ENCODE measurements around the gene PRRC2A.

PRRC2A gene

GRCh38 chr6:31634131-31634530 lies 13.6 kb downstream of the PRRC2A start:
- peaks cover 1 to 29% (median 13%) of the 10 kb centered on the region in 5 donors for H3K4me1 ChIP-seq (ENCODE audit: control insufficient read depth in 5 of 5, insufficient read depth in 5 of 5, low read length in 5 of 5)
- H3K9ac ChIP-seq (ENCODE audit: low read length in 5 of 5), result peak overlapping the region in 1 of 5 donors; percentile 44
- no peaks in the 10 kb centered on the region for H3K9me3 ChIP-seq (ENCODE audit: control insufficient read depth in 5 of 5, low read length in 5 of 5)
- no peak overlapping the region for H3K4me3 ChIP-seq (ENCODE audit: low read depth in 1 of 5, low read length in 5 of 5)
- peaks cover 7 to 97% (median 95%) of the 10 kb centered on the region in 5 donors for H3K36me3 ChIP-seq (ENCODE audit: control insufficient read depth in 5 of 5, insufficient read depth in 5 of 5, low read length in 5 of 5)
- no peak overlapping the region for H3K27ac ChIP-seq (ENCODE audit: low read depth, low read length)
- H3K27me3 ChIP-seq (ENCODE audit: control insufficient read depth in 5 of 5, insufficient read depth in 4 of 5, low read length in 5 of 5), result no peaks in the 10 kb centered on the region

DNA sequence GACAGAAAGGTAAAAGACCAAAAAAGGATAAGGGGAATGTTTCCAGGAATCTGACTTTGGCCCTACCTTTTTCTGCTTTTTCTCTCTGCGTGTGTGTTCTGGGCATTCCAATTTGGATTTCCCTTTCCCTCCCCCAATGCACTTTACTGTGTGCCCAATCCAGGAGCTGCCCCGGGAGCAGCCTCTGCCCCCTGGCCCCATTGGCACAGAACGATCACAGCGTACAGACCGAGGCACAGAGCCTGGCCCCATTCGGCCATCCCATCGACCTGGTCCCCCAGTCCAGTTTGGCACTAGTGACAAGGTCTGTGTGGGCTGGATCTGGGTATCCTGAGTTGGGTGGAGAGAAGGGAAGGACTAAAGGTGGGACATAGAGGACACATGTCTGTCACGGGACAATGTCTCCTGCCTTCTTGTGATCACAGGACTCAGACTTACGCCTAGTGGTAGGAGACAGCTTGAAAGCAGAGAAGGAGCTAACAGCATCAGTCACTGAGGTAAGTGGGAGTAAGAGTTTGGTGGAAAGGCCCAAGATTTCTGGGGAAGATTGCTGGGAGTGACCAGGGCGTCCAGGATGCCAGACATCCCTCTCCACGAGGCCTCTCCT lies 14.6 kb downstream of the PRRC2A start:
- peaks cover 1 to 29% (median 13%) of the 10 kb centered on the region in 5 donors for H3K4me1 ChIP-seq (ENCODE audit: control insufficient read depth in 5 of 5, insufficient read depth in 5 of 5, low read length in 5 of 5)
- no peak overlapping the region for H3K4me3 ChIP-seq (ENCODE audit: low read depth in 1 of 5, low read length in 5 of 5)
- no peaks in the 10 kb centered on the region for H3K27me3 ChIP-seq (ENCODE audit: control insufficient read depth in 5 of 5, insufficient read depth in 4 of 5, low read length in 5 of 5)
- no peaks in the 10 kb centered on the region for H3K9me3 ChIP-seq (ENCODE audit: control insufficient read depth in 5 of 5, low read length in 5 of 5)
- no peak overlapping the region for H3K9ac ChIP-seq (ENCODE audit: low read length in 5 of 5)
- peaks cover 9 to 97% (median 94%) of the 10 kb centered on the region in 5 donors for H3K36me3 ChIP-seq (ENCODE audit: control insufficient read depth in 5 of 5, insufficient read depth in 5 of 5, low read length in 5 of 5)
- no peak overlapping the region for H3K27ac ChIP-seq (ENCODE audit: low read depth, low read length)

- no peak overlapping the region for H3K9ac ChIP-seq (ENCODE audit: low read length in 5 of 5)
- no peaks in the 10 kb centered on the region for H3K9me3 ChIP-seq (ENCODE audit: control insufficient read depth in 5 of 5, low read length in 5 of 5)
- H3K27me3 ChIP-seq (ENCODE audit: control insufficient read depth in 5 of 5, insufficient read depth in 4 of 5, low read length in 5 of 5), result no peaks in the 10 kb centered on the region
- peaks cover 9 to 97% (median 94%) of the 10 kb centered on the region in 5 donors for H3K36me3 ChIP-seq (ENCODE audit: control insufficient read depth in 5 of 5, insufficient read depth in 5 of 5, low read length in 5 of 5)
- no peak overlapping the region for H3K27ac ChIP-seq (ENCODE audit: low read depth, low read length)
- H3K4me3 ChIP-seq (ENCODE audit: low read depth in 1 of 5, low read length in 5 of 5), result no peak overlapping the region
- peaks cover 1 to 29% (median 13%) of the 10 kb centered on the region in 5 donors for H3K4me1 ChIP-seq (ENCODE audit: control insufficient read depth in 5 of 5, insufficient read depth in 5 of 5, low read length in 5 of 5)
These were observed 16.4 kb downstream of the PRRC2A start for GRCh38 chr6:31636698-31637596.

GRCh38 chr6:31639043-31639442 lies 18.5 kb downstream of the PRRC2A start:
- no peaks in the 10 kb centered on the region for H3K27me3 ChIP-seq (ENCODE audit: control insufficient read depth in 5 of 5, insufficient read depth in 4 of 5, low read length in 5 of 5)
- peaks cover 12 to 95% (median 92%) of the 10 kb centered on the region in 5 donors for H3K36me3 ChIP-seq (ENCODE audit: control insufficient read depth in 5 of 5, insufficient read depth in 5 of 5, low read length in 5 of 5)
- H3K4me3 ChIP-seq (ENCODE audit: low read depth in 1 of 5, low read length in 5 of 5), result no peak overlapping the region
- H3K9ac ChIP-seq (ENCODE audit: low read length in 5 of 5), result no peak overlapping the region
- H3K27ac ChIP-seq (ENCODE audit: low read depth, low read length), result no peak overlapping the region
- H3K4me1 ChIP-seq (ENCODE audit: control insufficient read depth in 5 of 5, insufficient read depth in 5 of 5, low read length in 5 of 5), result peaks cover 1 to 15% (median 12%) of the 10 kb centered on the region in 5 donors
- H3K9me3 ChIP-seq (ENCODE audit: control insufficient read depth in 5 of 5, low read length in 5 of 5), result no peaks in the 10 kb centered on the region

- Histone ChIP-seq H3K4me3 (ENCODE audit: low read depth in 1 of 5, low read length in 5 of 5) (no peak overlapping the region), H3K4me1 (ENCODE audit: control insufficient read depth in 5 of 5, insufficient read depth in 5 of 5, low read length in 5 of 5) (peaks cover 1 to 11% (median 8%) of the 10 kb centered on the region in 5 donors), H3K9ac (ENCODE audit: low read length in 5 of 5) (no peak overlapping the region), H3K9me3 (ENCODE audit: control insufficient read depth in 5 of 5, low read length in 5 of 5) (no peaks in the 10 kb centered on the region), H3K36me3 (ENCODE audit: control insufficient read depth in 5 of 5, insufficient read depth in 5 of 5, low read length in 5 of 5) (peaks cover 12 to 95% (median 92%) of the 10 kb centered on the region in 5 donors), H3K27ac (ENCODE audit: low read depth, low read length) (no peak overlapping the region), H3K27me3 (ENCODE audit: control insufficient read depth in 5 of 5, insufficient read depth in 4 of 5, low read length in 5 of 5) (no peaks in the 10 kb centered on the region)
These were observed 18.9 kb downstream of the PRRC2A start for GRCh38 chr6:31639449-31639861.

GRCh38 chr6:31640612-31641011 lies 20.1 kb downstream of the PRRC2A start:
- Histone ChIP-seq H3K9me3 (ENCODE audit: control insufficient read depth in 5 of 5, low read length in 5 of 5) (no peaks in the 10 kb centered on the region), H3K9ac (ENCODE audit: low read length in 5 of 5) (no peak overlapping the region), H3K27me3 (ENCODE audit: control insufficient read depth in 5 of 5, insufficient read depth in 4 of 5, low read length in 5 of 5) (no peaks in the 10 kb centered on the region), H3K36me3 (ENCODE audit: control insufficient read depth in 5 of 5, insufficient read depth in 5 of 5, low read length in 5 of 5) (peaks cover 14 to 95% (median 92%) of the 10 kb centered on the region in 5 donors), H3K27ac (ENCODE audit: low read depth, low read length) (no peak overlapping the region), H3K4me1 (ENCODE audit: control insufficient read depth in 5 of 5, insufficient read depth in 5 of 5, low read length in 5 of 5) (no peaks in the 10 kb centered on the region), H3K4me3 (ENCODE audit: low read depth in 1 of 5, low read length in 5 of 5) (no peak overlapping the region)

DNA sequence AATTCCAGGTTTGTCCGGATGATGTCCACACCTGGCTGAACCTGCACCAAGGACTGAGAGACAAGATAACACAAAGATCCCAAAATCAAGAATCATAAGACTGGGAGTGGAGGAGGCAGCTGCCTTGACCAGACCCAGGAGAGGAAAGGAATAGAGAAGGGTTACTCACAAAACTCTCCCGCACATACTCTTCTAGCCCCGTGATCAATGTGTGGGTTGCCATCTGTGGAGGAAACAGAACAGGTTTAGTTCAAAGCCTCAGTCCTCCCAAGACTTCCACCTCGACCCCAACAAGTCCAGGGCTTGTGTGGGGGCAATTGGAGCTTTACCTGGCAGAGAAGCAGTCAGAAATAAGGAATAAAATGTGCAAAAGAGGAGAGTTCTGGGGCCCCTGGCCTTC lies 20.9 kb downstream of the PRRC2A start:
- Histone ChIP-seq H3K4me1 (ENCODE audit: control insufficient read depth in 5 of 5, insufficient read depth in 5 of 5, low read length in 5 of 5) (no peaks in the 10 kb centered on the region), H3K27ac (ENCODE audit: low read depth, low read length) (no peak overlapping the region), H3K9me3 (ENCODE audit: control insufficient read depth in 5 of 5, low read length in 5 of 5) (no peaks in the 10 kb centered on the region), H3K9ac (ENCODE audit: low read length in 5 of 5) (no peak overlapping the region), H3K27me3 (ENCODE audit: control insufficient read depth in 5 of 5, insufficient read depth in 4 of 5, low read length in 5 of 5) (no peaks in the 10 kb centered on the region), H3K36me3 (ENCODE audit: control insufficient read depth in 5 of 5, insufficient read depth in 5 of 5, low read length in 5 of 5) (peaks cover 15 to 95% (median 92%) of the 10 kb centered on the region in 5 donors), H3K4me3 (ENCODE audit: low read depth in 1 of 5, low read length in 5 of 5) (no peak overlapping the region)

DNA sequence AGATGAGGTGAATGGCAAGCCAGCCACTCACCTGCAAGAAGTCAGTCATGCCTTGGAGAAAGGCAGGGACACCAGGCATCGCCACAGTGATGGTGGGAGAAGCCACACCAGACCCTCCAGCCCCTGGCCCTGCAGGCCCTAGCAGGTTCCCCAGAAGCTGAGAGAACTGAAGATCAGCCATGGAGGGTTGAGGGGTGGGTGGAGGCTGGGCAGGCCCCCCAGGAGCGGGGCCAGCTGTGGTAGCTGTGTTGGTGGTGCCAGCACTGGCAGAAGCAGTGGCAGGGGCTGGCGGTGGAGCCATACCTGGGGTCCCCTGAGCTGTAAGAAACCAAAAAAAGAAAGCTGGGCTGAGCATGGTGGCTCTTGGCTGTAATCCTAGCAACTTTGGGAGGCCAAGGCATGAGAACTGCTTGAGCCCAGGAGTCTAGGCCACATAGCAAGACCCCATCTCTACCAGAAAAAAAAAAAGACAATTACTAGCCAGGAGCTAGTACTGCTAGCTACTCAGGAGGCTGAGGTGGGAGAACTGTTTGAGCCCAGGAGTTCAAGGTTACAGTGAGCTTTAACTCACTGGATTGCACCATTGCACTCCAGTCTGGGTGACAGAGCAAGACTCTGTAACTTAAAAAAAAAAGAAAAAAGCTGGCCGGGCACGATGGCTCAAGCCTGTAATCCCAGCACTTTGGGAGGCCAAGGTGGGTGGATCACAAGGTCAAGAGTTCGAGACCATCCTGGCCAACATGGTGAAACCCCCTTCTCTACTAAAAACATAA lies 22.5 kb downstream of the PRRC2A start:
- H3K9me3 ChIP-seq (ENCODE audit: control insufficient read depth in 5 of 5, low read length in 5 of 5), result no peaks in the 10 kb centered on the region
- no peak overlapping the region for H3K4me3 ChIP-seq (ENCODE audit: low read depth in 1 of 5, low read length in 5 of 5)
- H3K27me3 ChIP-seq (ENCODE audit: control insufficient read depth in 5 of 5, insufficient read depth in 4 of 5, low read length in 5 of 5), result no peaks in the 10 kb centered on the region
- no peak overlapping the region for H3K27ac ChIP-seq (ENCODE audit: low read depth, low read length)
- H3K36me3 ChIP-seq (ENCODE audit: control insufficient read depth in 5 of 5, insufficient read depth in 5 of 5, low read length in 5 of 5), result peaks cover 14 to 94% (median 91%) of the 10 kb centered on the region in 5 donors
- no peaks in the 10 kb centered on the region for H3K4me1 ChIP-seq (ENCODE audit: control insufficient read depth in 5 of 5, insufficient read depth in 5 of 5, low read length in 5 of 5)
- H3K9ac ChIP-seq (ENCODE audit: low read length in 5 of 5), result no peak overlapping the region

DNA sequence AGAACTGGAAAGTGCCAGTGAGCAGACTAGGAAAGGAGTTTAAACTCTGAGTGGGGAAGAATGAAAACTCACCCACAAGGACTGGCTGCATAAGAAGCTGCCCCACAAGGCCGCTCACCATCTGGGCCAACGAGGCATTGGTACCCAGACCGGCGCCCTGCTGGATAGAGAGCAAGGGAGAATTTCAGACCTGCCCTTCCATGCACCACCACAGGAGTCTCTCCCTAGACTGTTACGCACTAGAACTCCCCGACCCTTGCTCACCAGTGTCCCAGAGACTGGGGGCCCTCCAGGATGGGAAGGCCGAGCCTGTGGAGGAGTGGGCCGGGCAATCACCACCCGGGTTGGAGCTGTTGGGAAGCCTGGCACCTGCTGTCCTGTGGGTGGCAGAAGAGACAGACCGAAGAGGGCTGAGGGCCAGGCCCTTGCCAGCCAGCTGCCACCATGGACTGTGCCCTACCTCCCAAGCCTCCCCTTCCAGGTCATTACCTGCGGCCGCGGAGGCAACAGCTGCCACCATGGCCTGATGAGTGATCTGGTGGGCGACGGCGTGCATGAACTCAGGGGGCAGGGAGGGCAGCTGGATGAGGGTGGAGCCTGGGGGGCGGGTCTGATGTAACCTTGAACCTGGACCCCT lies 23.4 kb downstream of the PRRC2A start:
- no peaks in the 10 kb centered on the region for H3K9me3 ChIP-seq (ENCODE audit: control insufficient read depth in 5 of 5, low read length in 5 of 5)
- no peak overlapping the region for H3K4me3 ChIP-seq (ENCODE audit: low read depth in 1 of 5, low read length in 5 of 5)
- H3K27ac ChIP-seq (ENCODE audit: low read depth, low read length), result no peak overlapping the region
- peaks cover 11 to 97% (median 93%) of the 10 kb centered on the region in 5 donors for H3K36me3 ChIP-seq (ENCODE audit: control insufficient read depth in 5 of 5, insufficient read depth in 5 of 5, low read length in 5 of 5)
- no peak overlapping the region for H3K9ac ChIP-seq (ENCODE audit: low read length in 5 of 5)
- no peaks in the 10 kb centered on the region for H3K4me1 ChIP-seq (ENCODE audit: control insufficient read depth in 5 of 5, insufficient read depth in 5 of 5, low read length in 5 of 5)
- H3K27me3 ChIP-seq (ENCODE audit: control insufficient read depth in 5 of 5, insufficient read depth in 4 of 5, low read length in 5 of 5), result no peaks in the 10 kb centered on the region

Data from subcutaneous abdominal adipose tissue (tissue), 5 donors.